ENCODE measurements around the gene SARS1. TPM values are rescaled to one million over a fixed set of nuclear protein-coding genes. Genes with fewer than 3 reads are reported as not detected.

Gene SARS1, protein sequence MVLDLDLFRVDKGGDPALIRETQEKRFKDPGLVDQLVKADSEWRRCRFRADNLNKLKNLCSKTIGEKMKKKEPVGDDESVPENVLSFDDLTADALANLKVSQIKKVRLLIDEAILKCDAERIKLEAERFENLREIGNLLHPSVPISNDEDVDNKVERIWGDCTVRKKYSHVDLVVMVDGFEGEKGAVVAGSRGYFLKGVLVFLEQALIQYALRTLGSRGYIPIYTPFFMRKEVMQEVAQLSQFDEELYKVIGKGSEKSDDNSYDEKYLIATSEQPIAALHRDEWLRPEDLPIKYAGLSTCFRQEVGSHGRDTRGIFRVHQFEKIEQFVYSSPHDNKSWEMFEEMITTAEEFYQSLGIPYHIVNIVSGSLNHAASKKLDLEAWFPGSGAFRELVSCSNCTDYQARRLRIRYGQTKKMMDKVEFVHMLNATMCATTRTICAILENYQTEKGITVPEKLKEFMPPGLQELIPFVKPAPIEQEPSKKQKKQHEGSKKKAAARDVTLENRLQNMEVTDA
- total RNA-seq, result 84.2 TPM

DNA sequence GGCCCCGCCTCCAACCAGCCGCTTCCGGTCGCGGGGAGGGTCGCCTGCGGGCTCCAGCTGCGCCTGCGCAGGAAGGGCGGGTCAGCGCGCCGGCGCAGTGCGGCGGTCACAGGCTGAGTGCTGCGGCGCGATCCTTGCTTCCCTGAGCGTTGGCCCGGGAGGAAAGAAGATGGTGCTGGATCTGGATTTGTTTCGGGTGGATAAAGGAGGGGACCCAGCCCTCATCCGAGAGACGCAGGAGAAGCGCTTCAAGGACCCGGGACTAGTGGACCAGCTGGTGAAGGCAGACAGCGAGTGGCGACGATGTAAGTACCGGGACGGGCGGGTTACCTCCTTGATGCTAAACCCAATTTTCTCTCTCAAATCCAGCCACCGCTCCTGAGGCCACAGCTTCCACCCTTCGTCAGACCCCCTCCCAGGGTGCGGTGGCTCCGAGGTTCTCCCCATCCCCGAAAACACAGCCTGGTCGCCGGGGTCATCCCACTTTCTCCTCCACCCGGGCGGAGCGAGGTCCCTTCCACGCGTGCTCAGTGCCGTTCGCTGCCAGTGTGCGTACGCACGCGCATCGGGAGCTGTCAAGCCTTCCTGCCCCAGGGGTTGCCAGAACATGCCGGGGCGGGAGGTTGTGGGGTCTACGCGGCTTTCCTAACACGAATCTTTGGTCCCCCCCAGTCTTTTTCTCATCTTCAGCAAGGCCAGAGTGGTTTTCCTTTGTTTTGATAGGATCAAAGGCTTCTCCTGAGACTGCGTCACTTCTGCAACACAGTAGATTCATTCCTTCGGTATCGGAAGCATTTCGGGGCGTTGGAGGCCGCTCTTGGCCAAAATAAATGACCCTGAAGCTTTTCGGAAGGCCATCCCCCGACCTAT lies at the start of gene SARS1:
TSS of gene SARS1 (plus strand) at position 95 of the 870 bp plus-strand sequence. CDS start at position 170, 75 bp downstream.

DNA sequence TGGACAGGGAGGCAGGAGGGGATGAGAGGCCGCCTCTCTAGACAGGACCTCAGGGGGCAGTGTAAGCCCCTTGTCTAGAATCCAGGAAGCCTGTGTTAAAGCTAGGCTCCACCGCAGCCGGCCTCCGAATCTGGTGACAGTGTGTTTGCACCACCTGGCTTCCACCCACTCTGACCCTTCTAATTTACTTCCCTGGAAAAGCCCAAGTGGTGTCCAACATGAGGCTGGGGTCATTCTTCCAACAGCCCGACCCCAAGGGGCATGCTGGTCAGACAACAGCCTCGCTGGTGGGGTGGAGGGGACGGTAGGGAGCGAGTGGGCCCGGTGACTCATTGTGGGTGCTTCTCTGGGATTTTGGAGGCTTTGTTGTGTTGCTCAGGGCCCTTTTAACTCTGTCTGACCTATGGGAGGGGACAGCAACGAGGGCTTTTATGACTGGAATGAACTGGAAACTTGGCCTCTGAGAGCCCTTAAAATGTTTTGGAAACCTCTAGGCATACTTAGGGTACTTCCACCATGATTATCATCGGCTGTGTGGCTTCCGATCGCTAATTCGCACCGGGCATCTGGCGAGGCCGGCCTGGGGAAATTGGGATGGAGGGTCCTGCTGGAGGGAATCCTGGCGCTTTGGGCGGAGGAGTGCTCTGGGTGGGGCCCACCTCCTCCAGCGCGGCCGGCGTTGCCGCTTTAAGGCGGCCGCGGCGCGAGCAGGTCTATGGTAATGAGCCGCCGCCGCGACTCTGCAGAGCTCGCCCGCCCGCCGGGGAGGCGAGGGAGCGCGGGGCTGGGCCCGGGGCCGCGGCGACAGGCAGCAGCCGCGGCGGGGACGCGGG lies 35.3 kb downstream of the SARS1 start, which contains the start of gene CELSR2:
TSS of gene CELSR2 (plus strand) at position 743 of the 833 bp plus-strand sequence. CDS start 541 bp downstream, outside the sequence.

GRCh38 chr1:109282952-109283747 lies 69.4 kb downstream of the SARS1 start, which contains the start of gene PSRC1:
Gene PSRC1 (minus strand): TSS chr1:109283145.

Other genes with a start within 250 kb of the SARS1 start
- gene WDR47, start 171.8 kb upstream of the SARS1 start, total RNA-seq, result 22.0 TPM
- 23.8 TPM for gene TAF13, start 137.9 kb upstream of the SARS1 start, total RNA-seq
- 25.9 TPM for gene TMEM167B, start 123.2 kb upstream of the SARS1 start, total RNA-seq
- 2.1 TPM for gene ELAPOR1, start 99.8 kb upstream of the SARS1 start, total RNA-seq
- 31.0 TPM for gene CELSR2, start 35.6 kb downstream of the SARS1 start, total RNA-seq
- 8.1 TPM for gene PSRC1, start 69.2 kb downstream of the SARS1 start, total RNA-seq
- gene MYBPHL, start 93.1 kb downstream of the SARS1 start, total RNA-seq, result not detected
- gene SORT1, start 184.0 kb downstream of the SARS1 start, total RNA-seq, result 52.5 TPM
- gene PSMA5, start 212.5 kb downstream of the SARS1 start, total RNA-seq, result 23.8 TPM

Measured in metanephros (tissue), 1 donor.